Heart right ventricle (tissue), 16 donors: ENCODE data around the gene RTTN. TPM values are rescaled to one million over a fixed set of nuclear protein-coding genes. Genes with fewer than 3 reads are reported as not detected.

Source experiments
- ATAC-seq, 8 donors: fragments of 200-7000 bp; cut with Tn5 transposase; one replicate each; pipeline ENCODE4 v1.9.1; 2020; ENCODE audit warnings: mild to moderate bottlenecking in 8 of 8, moderate library complexity in 8 of 8, moderate number of reproducible peaks in 1 of 8
- DNase-seq, 2 donors: peaks; one replicate each; pipeline ENCODE4 v3.0.0-alpha.2; 2020
- H3K27ac ChIP-seq, 10 donors: fragments of 200-600 bp; sonication (generic) in 2 of 10; one replicate each; pipeline versions ENCODE4 v1.5.0 to v1.8.0; 2020 to 2022; ENCODE audit warnings: mild to moderate bottlenecking in 3 of 10
- H3K27me3 ChIP-seq, 7 donors: fragments of 200-600 bp; one replicate each; pipeline ENCODE4 v1.8.0; 2021 to 2022; ENCODE audit warnings: mild to moderate bottlenecking in 2 of 7
- H3K36me3 ChIP-seq, 9 donors: fragments of 200-600 bp; sonication (generic) in 1 of 9; one replicate each; pipeline versions ENCODE4 v1.5.0 to v1.8.0; 2020 to 2022; ENCODE audit warnings: mild to moderate bottlenecking in 2 of 9
- H3K4me1 ChIP-seq, 9 donors: fragments of 200-600 bp; sonication (generic) in 1 of 9; one replicate each; pipeline versions ENCODE4 v1.5.0 to v1.8.0; 2020 to 2022; ENCODE audit warnings: mild to moderate bottlenecking in 4 of 9
- H3K4me3 ChIP-seq, 10 donors: fragments of 200-600 bp; sonication (generic) in 2 of 10; one replicate each; pipeline versions ENCODE4 v1.5.0 to v1.8.0; 2020 to 2022; ENCODE audit warnings: mild to moderate bottlenecking in 7 of 10, moderate library complexity in 2 of 10
- H3K9me3 ChIP-seq, 11 donors: fragments of 200-600 bp in 10 of 11; sonication (generic) in 2 of 11; one replicate each; pipeline versions ENCODE4 v1.5.0 to v1.8.0; 2013 to 2022; ENCODE audit warnings: mild to moderate bottlenecking in 2 of 11, control low read depth in 1 of 11, moderate library complexity in 1 of 11
- WGBS, 2 donors: extraction: QIAGEN DNeasy Blood & Tissue Kit; methylation state at CpG; one replicate each; pipeline ENCODE4 v1.1.7; 2013; ENCODE audit warnings: inconsistent platforms in 1 of 2; 5-methylcytosine and 5-hydroxymethylcytosine counted together
- intact Hi-C, 10 donors: fragments of 100-400 bp; cut with DNase I; formaldehyde crosslinking; loops; one replicate each; pipeline versions ENCODE4 v1.11.1 to v1.14.2; 2022
- polyA plus RNA-seq, 2 donors: library from polyadenylated mRNA; stranded (reverse); fragments of 200-250 nt; gene quantifications; one replicate each; pipeline ENCODE4 v1.2.3, GENCODE V29; 2013
- total RNA-seq, 10 donors: library from RNA; stranded (reverse); fragmentation: NEBNext Ultra II Directional in 3 of 10; extraction: Animal tissue kit (Norgen Biotek cat#: 25700) in 3 of 10; gene quantifications; one replicate each; pipeline versions ENCODE4 v1.2.1 to v1.2.4, GENCODE V29; 2021 to 2023
- TF ChIP-seq, protein P1 (sequence below), 9 donors: fragments of 200-600 bp; sonication (generic) in 2 of 9; IDR thresholded peaks; one replicate each; pipeline versions ENCODE4 v1.5.0 to v1.8.0; 2021 to 2022; ENCODE audit warnings: antibody characterized with exemption in 9 of 9, mild to moderate bottlenecking in 5 of 9, moderate library complexity in 1 of 9
- donor health status: Arrhythmogenic right ventricular cardiomyopathy.
- donor health status: ischemic (EF 13 %, LVEDD 7.1; RV severe dilation, severe dysfunction).
- donor health status: healthy with polysubstance abuse.
- donor health status: DM: no; HTN: yes; CAD: no.
- donor health status: DM: no; HTN: no; CAD: no.
- donor health status: ischemic (EF 25% LVEDD 6.9; RV normal size, moderate dysfunction).
- donor health status: ischemic (EF 25% LVEDD 5.7; RV mildly dilated, moderate dysfunction).
- donor health status: healthy.
- donor health status: DM: yes; HTN: yes; CAD: no.
- donor health status: Ischemic cardiomyopathy.
- donor health status: ischemic (EF 35%, LVEDD 5.7; RV mildly dilated, moderate dysfunction).
- donor health status: nonischemic (EF 11% LVEDD 7.7; RV severe dilation, severe dysfunction).
- donor health status: DM: yes; HTN: yes; CAD: no.
- donor health status: PGD.
- donor health status: ischemic (EF 29% LVEDD 5.4; RV normal size, mild dysfunction).
- donor health status: nonischemic (EF 23%, LVEDD 6.1; RV moderate dilation, normal function).

Gene RTTN
- total and polyA plus RNA-seq, 12 donors: 3.5 to 15.7 (median 9.4) TPM

DNA sequence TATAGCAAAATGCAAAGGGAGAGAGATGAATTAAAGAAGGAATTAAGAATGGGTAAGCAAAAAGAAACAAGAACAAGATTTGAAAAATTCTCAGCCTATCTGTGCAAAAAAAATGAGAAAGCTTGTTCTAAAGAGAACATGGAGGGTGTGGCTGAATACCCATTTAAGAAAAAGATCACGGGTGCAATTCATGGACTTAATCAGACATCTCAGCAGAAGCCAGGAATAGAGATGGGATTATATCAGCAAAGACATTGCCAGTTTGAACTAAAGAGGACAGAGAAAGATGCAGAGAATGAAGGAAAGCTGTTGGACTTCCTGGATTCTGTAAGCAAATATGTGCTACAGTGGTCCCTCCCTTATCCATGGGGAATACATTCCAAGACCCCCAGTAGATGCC is 115.6 kb downstream of the RTTN start:
- 82 to 88% methylated on average over 1 of the region's 1 CpG for WGBS, 2 donors
- Histone ChIP-seq H3K4me3 (no peak overlapping the region), H3K36me3 (peaks cover 0 to 48% (median 8%) of the 10 kb centered on the region in 9 donors), H3K27me3 (no peaks in the 10 kb centered on the region), H3K9me3 (peaks cover 0 to 6% (median 0%) of the 10 kb centered on the region in 11 donors), H3K4me1 (no peaks in the 10 kb centered on the region), H3K27ac (no peak overlapping the region)
- TF ChIP-seq, protein P1, sequence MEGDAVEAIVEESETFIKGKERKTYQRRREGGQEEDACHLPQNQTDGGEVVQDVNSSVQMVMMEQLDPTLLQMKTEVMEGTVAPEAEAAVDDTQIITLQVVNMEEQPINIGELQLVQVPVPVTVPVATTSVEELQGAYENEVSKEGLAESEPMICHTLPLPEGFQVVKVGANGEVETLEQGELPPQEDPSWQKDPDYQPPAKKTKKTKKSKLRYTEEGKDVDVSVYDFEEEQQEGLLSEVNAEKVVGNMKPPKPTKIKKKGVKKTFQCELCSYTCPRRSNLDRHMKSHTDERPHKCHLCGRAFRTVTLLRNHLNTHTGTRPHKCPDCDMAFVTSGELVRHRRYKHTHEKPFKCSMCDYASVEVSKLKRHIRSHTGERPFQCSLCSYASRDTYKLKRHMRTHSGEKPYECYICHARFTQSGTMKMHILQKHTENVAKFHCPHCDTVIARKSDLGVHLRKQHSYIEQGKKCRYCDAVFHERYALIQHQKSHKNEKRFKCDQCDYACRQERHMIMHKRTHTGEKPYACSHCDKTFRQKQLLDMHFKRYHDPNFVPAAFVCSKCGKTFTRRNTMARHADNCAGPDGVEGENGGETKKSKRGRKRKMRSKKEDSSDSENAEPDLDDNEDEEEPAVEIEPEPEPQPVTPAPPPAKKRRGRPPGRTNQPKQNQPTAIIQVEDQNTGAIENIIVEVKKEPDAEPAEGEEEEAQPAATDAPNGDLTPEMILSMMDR (IDR thresholded peaks at IDR 0.05): no peak
- no peak for DNase-seq
- intact Hi-C loops: loop anchor here in 7 of 10 donors (5.0 to 10.0 kb wide), 4 partner anchors 453 to 1245 kb away; no protein-coding TSS in a partner anchor
- no peak for ATAC-seq

- H3K27me3 ChIP-seq: no peaks in the 10 kb centered on the region
- no peak overlapping the region for H3K4me3 ChIP-seq
- H3K36me3 ChIP-seq: peaks cover 0 to 48% (median 5%) of the 10 kb centered on the region in 9 donors
- no peaks in the 10 kb centered on the region for H3K4me1 ChIP-seq
- no peak for DNase-seq
- 76 to 77% methylated on average over 4 of the region's 4 CpGs for WGBS, 2 donors
- TF ChIP-seq, protein P1 (IDR thresholded peaks at IDR 0.05): no peak
- intact Hi-C loops: loop anchor here in 8 of 10 donors (2.0 to 10.0 kb wide), 5 partner anchors 449 to 1241 kb away; no protein-coding TSS in a partner anchor
- no peaks in the 10 kb centered on the region for H3K9me3 ChIP-seq
- H3K27ac ChIP-seq: no peak overlapping the region
- ATAC-seq: no peak
Observed at GRCh38 chr18:70086085-70086484, 119.4 kb downstream of the RTTN start.

GRCh38 chr18:70085641-70086040 is 119.8 kb downstream of the RTTN start:
- H3K4me1 ChIP-seq: no peaks in the 10 kb centered on the region
- DNase-seq: no peak
- TF ChIP-seq, protein P1 (IDR thresholded peaks at IDR 0.05): no peak
- H3K9me3 ChIP-seq: no peaks in the 10 kb centered on the region
- ATAC-seq: no peak
- intact Hi-C loops: loop anchor here in 8 of 10 donors (2.0 to 10.0 kb wide), 5 partner anchors 448 to 1241 kb away; no protein-coding TSS in a partner anchor
- no peak overlapping the region for H3K4me3 ChIP-seq
- H3K27ac ChIP-seq: no peak overlapping the region
- WGBS, 2 donors: 74 to 86% methylated on average over 5 of the region's 5 CpGs
- H3K27me3 ChIP-seq: no peaks in the 10 kb centered on the region
- peaks cover 0 to 46% (median 5%) of the 10 kb centered on the region in 9 donors for H3K36me3 ChIP-seq

DNA sequence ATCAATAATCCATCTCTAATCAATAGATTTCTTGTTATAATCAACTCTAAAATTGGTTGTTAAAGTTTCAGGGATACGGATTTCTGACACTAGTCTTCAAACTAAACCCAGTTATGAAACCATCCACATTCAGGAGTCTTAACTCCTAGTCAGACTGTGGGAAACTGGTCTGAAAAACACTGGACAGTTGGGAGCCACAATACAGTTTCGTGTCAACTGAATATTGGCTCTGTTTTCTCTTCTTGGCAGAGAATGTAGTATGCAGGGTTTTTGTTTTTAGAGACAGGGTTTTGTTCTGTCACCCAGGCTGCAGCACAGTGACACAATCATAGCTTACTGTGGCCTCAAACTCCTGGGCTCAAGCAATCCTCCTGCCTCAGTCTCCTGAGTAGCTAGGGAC is 123.1 kb downstream of the RTTN start:
- TF ChIP-seq, protein P1 (IDR thresholded peaks at IDR 0.05): no peak
- H3K9me3 ChIP-seq: no peaks in the 10 kb centered on the region
- intact Hi-C loops: loop anchor here in 5 of 10 donors (5.0 to 10.0 kb wide), 4 partner anchors 445 to 1238 kb away; no protein-coding TSS in a partner anchor
- ATAC-seq: no peak
- H3K36me3 ChIP-seq: peaks cover 0 to 34% (median 3%) of the 10 kb centered on the region in 9 donors
- 83% methylated on average over 2 of the region's 2 CpGs for WGBS, 2 donors
- no peak overlapping the region for H3K27ac ChIP-seq
- no peak overlapping the region for H3K4me3 ChIP-seq
- H3K4me1 ChIP-seq: no peaks in the 10 kb centered on the region
- no peaks in the 10 kb centered on the region for H3K27me3 ChIP-seq
- DNase-seq: no peak
